Gastroesophageal sphincter (tissue), 3 donors: Measurements from ENCODE around the gene F8A3.

Experiments used
- POLR2A ChIP-seq, 2 donors: fragments of 450-650 bp; IDR thresholded peaks; one replicate each; pipeline ENCODE4 v1.6.1; 2017; ENCODE audit warnings: antibody characterized with exemption in 2 of 2, mild to moderate bottlenecking in 2 of 2, moderate library complexity in 1 of 2
- TF ChIP-seq, protein P1 (sequence below), 4 experiments: fragments of 200-600 bp in 2 of 4; fragments of 450-650 bp in 2 of 4; sonication (generic) in 1 of 4; IDR thresholded peaks; one replicate each; pipeline ENCODE4 v1.5.1; 2017 to 2019; ENCODE audit warnings: antibody characterized with exemption in 4 of 4, mild to moderate bottlenecking in 2 of 4, moderate library complexity in 2 of 4

GRCh38 chrX:155434906-155435743 lies 23.3 kb downstream of the F8A3 start:
- TF ChIP-seq, protein P1, sequence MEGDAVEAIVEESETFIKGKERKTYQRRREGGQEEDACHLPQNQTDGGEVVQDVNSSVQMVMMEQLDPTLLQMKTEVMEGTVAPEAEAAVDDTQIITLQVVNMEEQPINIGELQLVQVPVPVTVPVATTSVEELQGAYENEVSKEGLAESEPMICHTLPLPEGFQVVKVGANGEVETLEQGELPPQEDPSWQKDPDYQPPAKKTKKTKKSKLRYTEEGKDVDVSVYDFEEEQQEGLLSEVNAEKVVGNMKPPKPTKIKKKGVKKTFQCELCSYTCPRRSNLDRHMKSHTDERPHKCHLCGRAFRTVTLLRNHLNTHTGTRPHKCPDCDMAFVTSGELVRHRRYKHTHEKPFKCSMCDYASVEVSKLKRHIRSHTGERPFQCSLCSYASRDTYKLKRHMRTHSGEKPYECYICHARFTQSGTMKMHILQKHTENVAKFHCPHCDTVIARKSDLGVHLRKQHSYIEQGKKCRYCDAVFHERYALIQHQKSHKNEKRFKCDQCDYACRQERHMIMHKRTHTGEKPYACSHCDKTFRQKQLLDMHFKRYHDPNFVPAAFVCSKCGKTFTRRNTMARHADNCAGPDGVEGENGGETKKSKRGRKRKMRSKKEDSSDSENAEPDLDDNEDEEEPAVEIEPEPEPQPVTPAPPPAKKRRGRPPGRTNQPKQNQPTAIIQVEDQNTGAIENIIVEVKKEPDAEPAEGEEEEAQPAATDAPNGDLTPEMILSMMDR (IDR thresholded peaks at IDR 0.05): no peak
- no peak for TF ChIP-seq POLR2A (IDR thresholded peaks at IDR 0.05)
